Right atrium auricular region (tissue), 2 donors: ENCODE measurements around the gene RSRC1. TPM values are rescaled to one million over a fixed set of nuclear protein-coding genes. Genes with fewer than 3 reads are reported as not detected.

Experiments
- DNase-seq: peaks from one replicate; pipeline ENCODE4 v3.0.0-alpha.2; 2019; ENCODE audit warnings: low spot score
- H3K27ac ChIP-seq, 2 donors: fragments of 200-600 bp; sonication (generic); 1 replicate in 1 of 2; 2 replicates in 1 of 2; pipeline ENCODE4 v1.5.1; 2016 to 2019
- H3K27me3 ChIP-seq, 2 donors: fragments of 200-600 bp; sonication (generic); one replicate each; pipeline versions ENCODE4 v1.5.1 to v1.6.0; 2017 to 2019
- H3K36me3 ChIP-seq: fragments of 200-600 bp; sonication (generic); one replicate; pipeline ENCODE4 v1.5.1; 2016
- H3K4me1 ChIP-seq, 2 donors: fragments of 200-600 bp; sonication (generic); one replicate each; pipeline versions ENCODE4 v1.5.1 to v1.6.0; 2017 to 2019
- H3K4me3 ChIP-seq, 2 donors: fragments of 200-600 bp; sonication (generic); 1 replicate in 1 of 2; 2 replicates in 1 of 2; pipeline ENCODE4 v1.5.1; 2017 to 2019; ENCODE audit warnings: mild to moderate bottlenecking in 1 of 2, moderate library complexity in 1 of 2
- H3K9me3 ChIP-seq, 2 donors: fragments of 200-600 bp; sonication (generic); one replicate each; pipeline ENCODE4 v1.5.1; 2019
- total RNA-seq, 2 donors: library from RNA; depleted of rRNA; stranded (reverse); fragments of >200 nt; gene quantifications; one replicate each; pipeline ENCODE4 v1.1.0, GENCODE V29; 2016
- TF ChIP-seq, protein P1 (sequence below), 2 donors: fragments of 200-600 bp; sonication (generic); IDR thresholded peaks; one replicate each; pipeline ENCODE4 v1.5.1; 2019; ENCODE audit warnings: antibody characterized with exemption in 2 of 2

The RSRC1 gene
- total RNA-seq, 2 donors from 2014 or later: 24.8 to 42.5 TPM

DNA sequence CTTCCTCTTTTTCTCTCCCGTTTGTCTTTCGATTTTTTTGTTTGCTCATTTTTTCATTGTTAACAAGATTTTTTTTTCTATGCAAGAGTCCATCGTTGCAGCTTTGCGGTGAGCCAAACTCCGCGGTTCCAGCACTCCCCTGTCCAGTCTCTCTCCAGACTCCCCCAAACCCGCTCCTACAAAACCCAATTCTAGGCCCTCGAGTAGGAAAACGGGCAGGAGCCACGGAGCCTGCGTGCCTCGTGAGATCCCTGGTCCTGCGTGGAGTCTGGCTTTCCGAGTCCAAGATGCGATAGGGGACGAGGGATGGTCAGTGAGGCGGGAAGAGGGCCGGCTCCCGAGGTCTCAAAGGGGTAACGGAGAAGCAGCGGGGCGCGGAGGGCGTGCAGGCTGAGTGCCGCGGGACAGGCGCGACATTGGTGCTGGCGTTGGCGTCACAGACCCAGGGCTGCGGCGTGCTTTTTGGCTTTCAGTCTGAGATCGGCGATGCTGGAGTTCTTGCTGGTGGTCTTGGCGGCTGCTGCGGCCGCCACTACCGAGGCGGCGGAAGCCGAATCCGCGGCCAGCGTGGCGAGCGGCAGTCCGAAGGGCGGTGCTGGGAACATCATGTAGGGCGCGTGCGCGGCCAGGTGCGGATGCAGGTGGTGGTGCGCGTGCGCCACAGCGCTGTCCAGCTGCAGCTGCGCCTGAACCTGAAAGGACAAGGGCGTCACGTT, 12.1 kb upstream of the RSRC1 start:
- no peak for DNase-seq
- H3K27ac ChIP-seq: no peak overlapping the region

DNA sequence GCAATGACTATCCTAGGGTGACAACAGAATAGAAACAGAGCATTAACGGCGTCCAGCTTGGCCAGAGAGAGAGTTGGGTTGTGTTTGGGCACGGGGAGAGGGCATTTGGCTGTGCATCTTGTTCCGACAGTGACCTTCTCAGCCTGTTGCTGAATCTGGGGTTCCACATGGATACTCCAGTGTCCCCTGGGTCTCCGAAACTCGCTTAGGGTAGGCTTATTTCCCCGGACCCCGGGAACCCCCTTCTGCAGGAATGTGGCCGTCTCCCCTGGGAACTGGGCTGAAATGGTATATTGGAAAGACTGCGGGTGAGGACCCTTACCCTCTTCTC, 11.6 kb upstream of the RSRC1 start:
- Histone ChIP-seq H3K36me3 (no peaks in the 10 kb centered on the region), H3K27me3 (peaks cover 45 to 61% of the 10 kb centered on the region in 2 donors), H3K4me3 (peak overlapping the region; percentile 8 to 44), H3K27ac (no peak overlapping the region), H3K4me1 (peaks cover 0 to 20% of the 10 kb centered on the region in 2 donors), H3K9me3 (no peaks in the 10 kb centered on the region)
- no peak for DNase-seq
- TF ChIP-seq, protein P1, sequence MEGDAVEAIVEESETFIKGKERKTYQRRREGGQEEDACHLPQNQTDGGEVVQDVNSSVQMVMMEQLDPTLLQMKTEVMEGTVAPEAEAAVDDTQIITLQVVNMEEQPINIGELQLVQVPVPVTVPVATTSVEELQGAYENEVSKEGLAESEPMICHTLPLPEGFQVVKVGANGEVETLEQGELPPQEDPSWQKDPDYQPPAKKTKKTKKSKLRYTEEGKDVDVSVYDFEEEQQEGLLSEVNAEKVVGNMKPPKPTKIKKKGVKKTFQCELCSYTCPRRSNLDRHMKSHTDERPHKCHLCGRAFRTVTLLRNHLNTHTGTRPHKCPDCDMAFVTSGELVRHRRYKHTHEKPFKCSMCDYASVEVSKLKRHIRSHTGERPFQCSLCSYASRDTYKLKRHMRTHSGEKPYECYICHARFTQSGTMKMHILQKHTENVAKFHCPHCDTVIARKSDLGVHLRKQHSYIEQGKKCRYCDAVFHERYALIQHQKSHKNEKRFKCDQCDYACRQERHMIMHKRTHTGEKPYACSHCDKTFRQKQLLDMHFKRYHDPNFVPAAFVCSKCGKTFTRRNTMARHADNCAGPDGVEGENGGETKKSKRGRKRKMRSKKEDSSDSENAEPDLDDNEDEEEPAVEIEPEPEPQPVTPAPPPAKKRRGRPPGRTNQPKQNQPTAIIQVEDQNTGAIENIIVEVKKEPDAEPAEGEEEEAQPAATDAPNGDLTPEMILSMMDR (IDR thresholded peaks at IDR 0.05): no peak

More for the DNA sequence above, 12.1 kb upstream of the RSRC1 start:
- Histone ChIP-seq H3K4me3 (peak overlapping the region; percentile 8 to 44), H3K27me3 (peaks cover 40 to 56% of the 10 kb centered on the region in 2 donors), H3K4me1 (peaks cover 0 to 14% of the 10 kb centered on the region in 2 donors), H3K36me3 (no peaks in the 10 kb centered on the region), H3K9me3 (no peaks in the 10 kb centered on the region)
- TF ChIP-seq, protein P1 (IDR thresholded peaks at IDR 0.05): no peak

DNA sequence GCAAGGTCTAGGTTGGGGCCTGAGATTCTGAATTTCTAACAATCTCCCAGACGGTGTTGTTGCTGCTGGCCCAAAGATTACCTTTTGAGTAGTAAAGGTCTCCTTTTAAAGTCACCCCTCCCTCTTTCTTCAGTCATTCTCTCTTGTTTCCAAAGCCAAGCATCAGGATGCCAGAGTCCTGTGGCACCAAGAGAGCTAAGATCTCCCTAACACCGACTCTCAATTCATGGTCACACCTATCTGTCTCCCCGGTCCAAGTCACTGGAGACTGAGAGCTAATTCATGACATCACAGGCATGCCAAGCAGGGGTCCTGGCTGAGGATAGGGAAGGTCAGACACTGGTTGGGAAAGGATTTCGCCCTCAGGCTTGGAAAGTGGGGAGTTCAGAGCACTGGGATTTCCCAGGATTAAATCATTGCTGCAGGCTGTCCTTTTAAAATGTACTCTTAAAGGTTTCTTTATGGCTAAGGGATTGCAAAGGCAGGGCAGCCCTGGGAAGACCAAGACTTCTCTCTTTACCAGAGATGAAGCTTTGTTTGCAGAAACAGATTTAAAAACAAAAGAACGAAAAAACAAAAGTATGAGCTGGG, 11.0 kb upstream of the RSRC1 start:
- TF ChIP-seq, protein P1 (IDR thresholded peaks at IDR 0.05): no peak
- H3K27me3 ChIP-seq: peaks cover 50 to 66% of the 10 kb centered on the region in 2 donors

DNA sequence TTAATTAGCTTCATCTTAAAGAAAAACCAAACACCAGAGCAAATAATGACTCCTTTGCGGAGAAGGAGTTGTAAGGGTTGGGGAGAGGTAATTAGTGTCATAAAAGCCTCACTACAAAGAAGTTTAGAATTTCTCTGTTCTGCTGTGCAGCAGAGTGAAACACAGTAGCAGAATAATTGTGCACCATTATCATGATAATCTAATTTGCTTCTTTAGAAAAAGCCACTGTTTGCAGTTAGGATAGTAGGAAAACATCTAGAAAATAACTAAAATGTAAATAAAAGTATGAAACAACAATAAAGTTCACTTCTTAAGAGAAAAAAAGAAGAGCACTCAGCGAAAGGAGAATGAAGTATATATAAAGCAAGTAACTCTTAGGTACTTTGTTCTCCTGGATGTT, 9.2 kb upstream of the RSRC1 start:
- no peak for DNase-seq
- H3K27me3 ChIP-seq: peaks cover 46 to 67% of the 10 kb centered on the region in 2 donors
- H3K9me3 ChIP-seq: no peaks in the 10 kb centered on the region
- no peak overlapping the region for H3K27ac ChIP-seq
- no peak overlapping the region for H3K4me3 ChIP-seq
- no peaks in the 10 kb centered on the region for H3K36me3 ChIP-seq
- peaks cover 0 to 40% of the 10 kb centered on the region in 2 donors for H3K4me1 ChIP-seq
- TF ChIP-seq, protein P1 (IDR thresholded peaks at IDR 0.05): no peak

More for the DNA sequence above, 11.0 kb upstream of the RSRC1 start:
- Histone ChIP-seq H3K4me3 (no peak overlapping the region), H3K27ac (no peak overlapping the region), H3K4me1 (peaks cover 0 to 26% of the 10 kb centered on the region in 2 donors), H3K9me3 (no peaks in the 10 kb centered on the region), H3K36me3 (no peaks in the 10 kb centered on the region)
- no peak for DNase-seq

DNA sequence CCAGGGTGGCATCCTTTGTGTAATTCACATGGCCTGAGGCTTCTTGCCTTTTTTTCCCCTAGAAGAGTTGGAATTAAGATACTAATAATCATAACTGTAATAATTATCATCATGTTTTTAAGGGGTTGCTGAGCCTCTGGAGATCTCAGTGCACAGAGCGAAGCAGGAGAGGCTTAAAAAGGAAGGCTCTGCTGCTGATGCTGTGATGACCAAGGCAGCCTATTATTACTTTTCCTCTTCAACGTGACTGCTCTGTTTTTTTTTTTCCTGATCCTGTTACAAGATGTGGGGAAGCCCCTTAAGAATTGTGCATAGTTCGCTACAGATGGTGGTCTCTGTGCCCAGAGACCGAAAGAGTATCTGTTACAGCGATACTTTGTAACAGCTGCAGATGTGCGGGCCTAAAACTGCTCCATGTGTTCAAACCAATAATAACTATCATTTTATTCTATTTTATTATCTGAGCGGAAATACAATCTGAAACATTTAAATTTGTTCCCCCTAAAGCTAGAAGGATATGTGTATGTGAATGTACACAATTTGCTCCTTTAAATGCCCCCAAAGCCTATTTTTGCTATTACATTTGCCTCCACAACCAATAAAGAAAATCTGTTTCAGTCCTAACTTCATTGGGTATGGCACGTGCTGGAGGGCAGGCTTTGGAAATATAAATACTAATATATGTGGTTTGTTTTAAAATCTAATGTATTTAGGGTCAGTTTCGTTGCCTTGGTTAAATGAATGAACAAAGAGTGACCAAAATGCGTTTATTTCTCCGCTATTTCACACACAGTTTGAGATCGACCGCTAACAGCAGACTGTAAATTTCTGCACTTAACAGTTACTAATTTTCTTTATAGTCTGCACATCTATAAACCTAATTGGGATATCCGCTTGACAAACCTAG, 8.3 kb upstream of the RSRC1 start:
- Histone ChIP-seq H3K36me3 (no peaks in the 10 kb centered on the region), H3K27me3 (peaks cover 41 to 63% of the 10 kb centered on the region in 2 donors), H3K4me3 (no peak overlapping the region), H3K4me1 (peaks cover 0 to 49% of the 10 kb centered on the region in 2 donors), H3K27ac (no peak overlapping the region), H3K9me3 (no peaks in the 10 kb centered on the region)
- TF ChIP-seq, protein P1 (IDR thresholded peaks at IDR 0.05): no peak
- DNase-seq: no peak
